Stomach (tissue), 4 donors: ENCODE data around the gene ZBTB7B.

Experiments used
- EP300 ChIP-seq: sonication (generic); formaldehyde crosslinking; IDR thresholded peaks from one replicate; pipeline ENCODE4 v1.6.1; 2017; ENCODE audit warnings: antibody characterized with exemption
- POLR2A ChIP-seq, 4 donors: fragments of 450-650 bp; IDR thresholded peaks; one replicate each; pipeline ENCODE4 v1.6.1; 2016; ENCODE audit warnings: antibody characterized with exemption in 4 of 4, control low read depth in 2 of 4, mild to moderate bottlenecking in 1 of 4, moderate library complexity in 1 of 4
- POLR2AphosphoS5 ChIP-seq, 3 donors: sonication (generic); formaldehyde crosslinking; IDR thresholded peaks; one replicate each; pipeline ENCODE4 v1.6.1; 2016; ENCODE audit warnings: antibody characterized with exemption in 3 of 3
- TF ChIP-seq, protein P1 (sequence below), 7 experiments: fragments of 450-650 bp in 4 of 7; fragments of 200-600 bp in 3 of 7; sonication (generic) in 3 of 7; IDR thresholded peaks; one replicate each; pipeline ENCODE4 v1.5.1; 2016 to 2019; ENCODE audit warnings: antibody characterized with exemption in 7 of 7, control low read depth in 2 of 7, mild to moderate bottlenecking in 1 of 7

- TF ChIP-seq POLR2AphosphoS5 (IDR thresholded peaks at IDR 0.05) (no peak), POLR2A (IDR thresholded peaks at IDR 0.05) (no peak), EP300 (no peak)
- TF ChIP-seq, protein P1, sequence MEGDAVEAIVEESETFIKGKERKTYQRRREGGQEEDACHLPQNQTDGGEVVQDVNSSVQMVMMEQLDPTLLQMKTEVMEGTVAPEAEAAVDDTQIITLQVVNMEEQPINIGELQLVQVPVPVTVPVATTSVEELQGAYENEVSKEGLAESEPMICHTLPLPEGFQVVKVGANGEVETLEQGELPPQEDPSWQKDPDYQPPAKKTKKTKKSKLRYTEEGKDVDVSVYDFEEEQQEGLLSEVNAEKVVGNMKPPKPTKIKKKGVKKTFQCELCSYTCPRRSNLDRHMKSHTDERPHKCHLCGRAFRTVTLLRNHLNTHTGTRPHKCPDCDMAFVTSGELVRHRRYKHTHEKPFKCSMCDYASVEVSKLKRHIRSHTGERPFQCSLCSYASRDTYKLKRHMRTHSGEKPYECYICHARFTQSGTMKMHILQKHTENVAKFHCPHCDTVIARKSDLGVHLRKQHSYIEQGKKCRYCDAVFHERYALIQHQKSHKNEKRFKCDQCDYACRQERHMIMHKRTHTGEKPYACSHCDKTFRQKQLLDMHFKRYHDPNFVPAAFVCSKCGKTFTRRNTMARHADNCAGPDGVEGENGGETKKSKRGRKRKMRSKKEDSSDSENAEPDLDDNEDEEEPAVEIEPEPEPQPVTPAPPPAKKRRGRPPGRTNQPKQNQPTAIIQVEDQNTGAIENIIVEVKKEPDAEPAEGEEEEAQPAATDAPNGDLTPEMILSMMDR (IDR thresholded peaks at IDR 0.05) = no peak
Measured at GRCh38 chr1:154954541-154954940, 48.1 kb upstream of the ZBTB7B start.
